ENCODE data around the gene MRPS27.

The MRPS27 gene

DNA sequence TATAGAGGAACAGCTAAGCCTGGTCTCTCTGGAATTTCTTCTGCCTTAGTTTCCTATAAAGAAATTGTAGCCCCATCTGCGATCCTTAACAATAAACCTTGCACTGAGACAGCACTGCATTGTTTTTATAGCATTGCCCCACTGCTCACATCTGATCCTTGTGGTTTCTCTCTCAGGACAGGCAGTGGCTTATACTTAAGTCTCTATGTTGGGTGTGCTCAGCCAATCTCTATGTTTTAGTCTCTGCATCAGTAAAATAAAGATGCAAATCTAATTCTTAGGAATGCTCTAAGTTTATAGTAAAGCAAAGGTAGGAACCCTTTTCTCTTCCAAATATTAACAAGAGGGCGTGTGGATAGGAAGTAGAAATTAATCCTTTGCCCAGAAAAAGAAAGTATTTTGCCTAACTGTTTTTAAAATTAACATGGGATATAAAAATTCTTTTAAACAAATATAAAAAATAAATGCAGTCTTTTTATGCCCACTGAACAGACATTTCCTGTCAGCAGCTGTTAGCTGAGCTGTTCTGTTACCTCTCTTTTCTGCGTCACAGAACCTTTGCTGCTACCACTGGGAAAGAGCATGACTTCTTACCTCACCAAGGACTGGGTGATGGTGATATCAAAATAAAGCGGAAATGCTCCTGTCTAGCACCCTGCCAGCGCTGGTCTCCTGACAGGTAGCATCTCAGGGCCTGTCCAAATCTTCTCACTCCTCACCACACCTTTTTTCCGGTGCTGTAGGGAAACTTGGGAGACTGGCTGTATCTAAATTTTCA is 29.5 kb downstream of the MRPS27 start:
- DNase-seq = no peak

DNA sequence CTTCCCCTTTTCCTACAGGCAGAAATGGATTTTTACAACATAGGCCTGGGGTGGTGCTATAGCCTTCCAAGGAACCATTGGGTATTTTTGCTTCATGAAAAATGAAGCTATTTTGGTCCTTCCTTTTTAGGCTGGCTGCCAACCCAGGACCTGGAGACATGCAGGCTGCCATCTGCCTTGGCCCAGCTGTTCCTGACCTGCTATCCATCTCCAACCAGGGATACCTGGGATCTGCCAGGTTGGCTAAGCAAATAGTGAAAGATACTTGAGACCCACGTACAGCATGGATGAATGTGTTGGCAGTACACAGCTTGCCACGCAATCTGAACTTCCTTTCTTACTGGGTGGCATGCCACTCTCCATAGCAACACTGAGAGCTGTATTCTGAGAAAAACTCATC is 31.1 kb downstream of the MRPS27 start:
- no peak for DNase-seq

DNA sequence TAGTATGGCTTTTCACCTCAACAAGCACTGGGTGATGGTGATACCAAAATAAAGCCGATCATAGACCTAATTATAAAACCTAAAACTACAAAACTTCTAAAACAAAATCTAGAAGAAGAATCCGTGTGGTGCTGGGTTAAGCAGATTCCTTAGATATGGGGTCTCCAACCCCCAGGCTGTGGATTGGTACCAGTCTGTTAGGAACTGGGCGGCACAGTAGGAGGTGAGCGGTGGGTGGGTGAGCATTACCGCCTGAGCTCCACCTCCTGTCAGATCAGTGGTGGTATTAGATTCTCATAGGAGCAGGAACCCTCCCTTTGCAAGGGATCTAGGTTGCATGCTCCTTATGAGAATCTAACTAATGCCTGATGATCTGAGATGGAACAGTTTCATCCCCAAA is 33.2 kb downstream of the MRPS27 start:
- no peak for DNase-seq

DNA sequence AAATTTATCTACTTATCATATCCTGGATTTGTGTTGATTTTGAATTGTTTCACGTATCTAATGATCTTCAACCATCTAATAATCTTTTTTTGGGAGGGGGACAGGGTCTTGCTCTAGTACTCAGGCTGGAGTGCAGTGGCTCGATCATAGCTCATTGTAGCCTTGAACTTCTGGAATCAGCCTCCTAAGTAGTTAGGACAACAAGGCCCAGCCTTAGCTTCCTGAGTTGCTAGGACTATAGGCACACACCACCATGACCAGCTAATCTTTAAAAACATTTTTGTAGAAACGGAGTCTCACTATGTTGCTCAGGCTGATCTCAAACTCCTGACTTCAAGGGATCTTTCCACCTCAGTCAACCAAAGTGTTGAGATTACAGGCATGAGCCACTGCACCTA is 34.6 kb downstream of the MRPS27 start:
- no peak for DNase-seq

DNA sequence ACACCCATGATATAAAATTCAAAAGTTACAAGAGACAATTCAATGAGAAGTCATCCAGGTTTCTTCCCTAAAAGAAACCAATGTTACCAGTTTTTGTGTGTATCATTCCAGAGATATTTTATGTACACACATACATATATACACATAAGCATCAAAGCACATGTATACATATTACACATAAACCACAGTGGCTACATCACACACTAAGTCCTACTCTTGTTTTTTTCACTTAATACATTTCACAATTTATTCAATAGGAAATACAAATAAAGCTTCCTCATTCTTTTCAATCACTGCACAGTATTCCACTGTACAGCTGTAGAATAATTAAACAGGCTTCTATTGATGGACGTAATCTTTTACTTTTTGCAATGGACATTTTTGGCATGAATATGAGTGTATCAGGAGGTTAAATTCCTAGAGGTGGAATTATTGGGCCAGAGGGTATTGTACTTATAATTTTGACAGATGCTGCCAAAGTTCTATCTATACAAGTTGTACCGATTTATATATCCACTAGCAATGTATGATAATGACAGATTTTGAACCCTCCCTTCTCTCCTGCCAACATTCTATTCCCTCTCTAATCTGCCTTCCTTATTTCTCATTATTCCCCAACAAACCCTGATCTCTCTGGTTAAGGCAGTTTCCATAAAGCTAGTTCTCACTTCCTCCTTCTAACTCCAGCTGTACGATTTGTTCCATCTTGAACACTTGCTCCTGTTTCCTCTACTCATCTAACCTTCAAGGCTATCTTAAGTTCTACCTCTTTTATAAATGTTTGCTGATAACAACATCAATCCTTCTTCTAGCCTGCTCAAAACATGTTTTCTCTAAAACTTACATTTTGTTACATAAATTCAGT is 35.2 kb downstream of the MRPS27 start:
- no peak for DNase-seq

DNA sequence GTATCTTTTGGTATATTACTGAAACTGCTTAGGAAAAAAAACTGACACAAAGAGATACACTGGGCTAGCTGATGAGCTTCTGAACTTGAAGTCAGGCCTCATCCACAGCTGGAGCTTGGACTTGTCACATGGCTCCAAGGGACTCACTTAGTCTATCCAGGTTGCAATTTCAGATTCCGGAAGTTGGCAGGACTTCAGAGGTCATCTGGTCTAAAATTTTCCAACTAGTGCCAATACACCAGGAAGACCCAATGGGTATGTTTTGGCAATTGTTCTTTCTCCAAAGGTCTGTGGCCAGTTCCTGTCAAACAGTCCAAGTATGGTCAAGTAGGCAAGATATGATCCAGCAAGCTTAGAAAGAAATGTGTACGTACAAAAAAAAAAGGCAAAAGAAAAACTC is 36.7 kb downstream of the MRPS27 start:
- DNase-seq = no peak

DNA sequence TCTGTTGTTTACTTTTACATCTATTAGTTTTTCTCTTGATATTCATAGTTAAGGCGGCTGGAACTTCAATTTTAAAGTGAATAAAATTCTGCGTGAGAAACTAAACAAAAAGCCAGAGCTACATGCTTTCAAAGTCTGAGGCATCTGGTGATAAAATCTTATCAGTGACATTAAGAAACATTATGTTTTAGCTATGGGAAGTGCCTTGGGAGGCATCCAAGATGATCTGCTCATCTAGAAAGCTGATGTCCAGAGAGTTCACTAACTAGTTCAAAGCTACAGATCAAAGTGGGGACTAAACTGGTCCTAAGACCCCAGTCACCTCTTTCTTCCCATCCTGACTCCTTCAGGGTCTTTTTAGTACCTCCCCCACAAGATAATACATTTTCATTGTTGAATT is 37.2 kb downstream of the MRPS27 start:
- no peak for DNase-seq

DNA sequence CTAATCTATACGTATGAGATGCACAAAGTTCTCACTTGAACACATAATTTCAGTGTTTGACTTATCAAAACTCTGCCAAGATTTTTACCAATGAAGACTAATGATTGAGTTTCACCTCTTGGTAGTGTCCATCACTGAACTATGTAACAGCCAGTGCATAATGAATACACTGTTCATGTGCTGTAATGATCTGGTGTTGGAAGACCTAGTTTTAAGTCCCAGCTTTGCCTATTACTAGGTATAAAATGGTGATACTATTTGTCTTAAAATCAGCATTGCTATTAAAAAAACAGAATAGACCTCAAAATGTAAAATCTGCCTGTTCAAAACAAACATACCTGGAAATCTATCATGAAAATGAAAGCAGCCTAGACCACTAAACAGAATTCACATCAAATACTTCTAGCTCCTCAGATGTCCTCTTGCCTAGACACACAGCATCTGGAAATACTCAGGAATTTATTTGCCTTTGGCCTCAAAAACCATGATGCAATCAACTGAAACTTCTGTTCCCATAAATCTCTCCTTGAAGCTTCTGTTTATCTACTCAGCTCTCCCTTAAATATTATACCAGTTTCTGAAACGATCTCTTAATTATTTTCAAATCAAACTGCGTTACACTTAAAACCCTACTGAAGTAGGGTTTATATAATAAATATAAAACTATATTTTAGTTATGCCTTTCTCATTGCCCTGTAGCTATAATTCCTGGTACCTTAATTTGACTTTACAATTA is 38.1 kb downstream of the MRPS27 start:
- no peak for DNase-seq

DNA sequence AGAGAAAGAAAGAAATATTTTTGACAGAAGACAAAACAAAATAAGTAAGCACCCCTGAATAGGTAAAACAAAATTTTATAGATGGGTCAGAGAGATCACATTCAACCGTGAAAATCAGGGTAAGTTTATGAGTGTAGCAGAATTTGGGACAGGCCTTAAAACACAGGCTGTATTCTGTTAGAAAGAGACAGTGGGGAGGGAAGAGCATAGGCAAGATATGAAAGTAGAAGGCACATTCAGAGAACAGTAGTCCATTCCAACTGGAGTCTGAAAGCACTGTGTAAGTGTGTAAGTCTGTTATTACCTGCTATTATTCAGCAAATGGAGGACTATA is 38.6 kb downstream of the MRPS27 start:
- DNase-seq = no peak

DNA sequence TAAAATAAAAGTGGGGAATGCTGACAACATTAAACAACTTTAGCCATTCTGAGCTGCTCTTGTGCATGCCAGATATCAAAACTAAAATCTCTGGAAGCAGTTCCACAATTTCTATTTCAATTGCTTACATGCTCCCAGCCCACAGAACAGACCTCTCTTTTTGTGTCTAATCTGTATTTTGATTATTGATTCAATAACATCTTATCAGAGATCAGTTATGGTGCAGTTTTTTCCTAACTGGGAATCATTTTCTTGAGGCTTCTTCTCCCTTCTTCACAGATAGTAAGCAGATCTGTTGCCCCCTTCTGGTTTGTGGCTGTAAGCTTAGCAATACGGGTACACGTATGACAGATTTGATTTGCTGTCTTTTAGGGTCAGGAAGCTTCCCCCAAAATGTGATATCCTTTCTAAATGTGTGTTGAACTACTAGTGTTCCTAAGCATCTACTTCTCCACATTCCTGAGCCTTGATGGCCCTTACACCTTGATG is 39.4 kb downstream of the MRPS27 start:
- DNase-seq = no peak

DNA sequence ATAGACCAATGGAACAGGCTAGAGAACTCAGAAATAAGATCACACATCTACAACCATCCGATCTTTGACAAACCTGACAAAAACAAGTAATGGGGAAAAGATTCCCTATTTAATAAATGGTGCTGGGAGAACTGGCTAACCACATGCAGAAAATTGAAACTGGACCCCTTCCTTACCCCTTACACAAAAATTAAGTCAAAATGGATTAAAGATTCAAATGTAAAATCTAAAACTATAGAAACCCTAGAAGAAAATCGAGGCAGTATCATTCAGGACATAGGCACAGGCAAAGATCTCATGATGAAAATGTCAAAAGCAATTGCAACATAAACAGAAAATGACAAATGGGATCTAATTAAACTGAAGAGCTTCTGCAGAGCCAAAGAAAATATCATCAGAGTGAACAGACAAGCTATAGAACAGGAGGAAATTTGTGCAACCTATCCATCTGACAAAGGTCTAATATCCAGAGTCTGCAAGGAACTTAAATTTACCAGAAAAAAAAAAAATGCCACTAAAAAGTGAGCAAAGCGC is 43.8 kb downstream of the MRPS27 start:
- DNase-seq = no peak

DNA sequence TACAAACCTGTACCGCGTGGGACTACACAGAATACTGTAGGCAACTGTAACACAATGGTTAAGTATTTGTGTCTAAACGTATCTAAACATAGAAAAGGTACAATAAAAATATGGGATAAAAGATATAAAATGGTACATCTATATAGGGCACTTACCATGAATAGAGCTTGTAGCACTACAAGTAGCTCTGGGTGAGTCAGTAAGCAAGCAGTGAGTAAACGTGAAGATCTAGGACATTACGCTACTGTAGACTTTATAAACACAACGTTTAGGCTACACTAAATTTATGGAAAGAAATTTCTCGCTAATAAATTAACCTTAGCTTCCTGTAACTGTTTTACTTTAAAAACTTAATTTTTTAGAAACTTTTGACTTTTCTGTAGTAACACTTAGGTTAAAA is 46.5 kb downstream of the MRPS27 start:
- DNase-seq = no peak

DNA sequence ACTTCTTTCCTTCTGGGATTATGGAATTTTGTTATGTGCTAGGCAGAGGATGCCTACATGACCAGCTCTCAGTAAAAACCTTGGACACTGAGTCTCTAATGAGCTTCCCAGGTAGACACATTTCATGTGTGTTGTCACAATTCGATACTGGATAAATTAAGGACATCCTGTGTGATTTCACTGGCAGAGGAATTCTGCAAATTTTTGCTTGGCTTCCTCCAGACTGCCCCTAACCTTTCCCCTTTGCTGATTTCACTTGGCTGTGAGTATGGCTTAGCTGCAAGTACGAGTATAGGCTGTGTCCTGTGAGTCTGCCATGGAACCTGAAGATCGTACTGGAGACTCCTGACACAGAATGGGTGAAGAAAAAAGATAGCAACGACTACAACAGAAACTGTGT is 47.6 kb downstream of the MRPS27 start:
- DNase-seq = no peak

DNA sequence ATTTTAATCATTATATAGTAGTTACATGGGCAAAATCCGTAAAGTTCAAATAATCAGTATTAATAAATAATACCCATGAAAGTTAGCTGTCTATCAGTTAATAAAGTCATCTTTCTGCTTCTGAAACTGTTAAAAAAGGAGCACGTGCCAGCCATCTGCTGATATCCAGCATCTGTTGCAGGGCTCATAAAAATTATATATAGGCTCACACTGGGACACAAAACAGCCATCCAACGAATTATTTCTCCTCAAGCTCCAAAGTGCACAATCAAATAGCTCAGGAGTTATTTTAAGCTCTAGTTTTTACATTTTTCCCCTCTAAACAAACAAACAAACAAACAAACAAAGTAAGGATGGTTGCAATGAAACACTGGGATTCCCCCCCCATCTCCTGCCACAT is 48.3 kb downstream of the MRPS27 start:
- no peak for DNase-seq

DNA sequence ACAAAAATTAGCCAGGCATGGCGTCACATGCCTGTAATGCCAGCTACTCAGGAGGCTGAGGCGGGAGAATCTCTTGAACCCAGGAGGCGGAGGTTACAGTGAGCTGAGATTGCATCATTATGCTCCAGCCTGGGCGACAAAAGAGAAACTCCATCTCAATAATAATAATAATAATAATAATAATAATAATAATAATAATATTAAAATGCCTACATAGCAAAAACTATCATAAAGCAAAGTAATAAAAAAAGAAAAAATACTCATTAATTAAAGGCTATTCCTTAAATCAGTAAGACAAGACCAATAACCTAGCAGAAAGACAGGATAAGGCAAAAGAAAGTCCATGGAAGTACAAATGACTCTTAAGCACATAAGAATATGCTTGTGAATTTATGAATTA is 50.0 kb downstream of the MRPS27 start:
- no peak for DNase-seq

DNA sequence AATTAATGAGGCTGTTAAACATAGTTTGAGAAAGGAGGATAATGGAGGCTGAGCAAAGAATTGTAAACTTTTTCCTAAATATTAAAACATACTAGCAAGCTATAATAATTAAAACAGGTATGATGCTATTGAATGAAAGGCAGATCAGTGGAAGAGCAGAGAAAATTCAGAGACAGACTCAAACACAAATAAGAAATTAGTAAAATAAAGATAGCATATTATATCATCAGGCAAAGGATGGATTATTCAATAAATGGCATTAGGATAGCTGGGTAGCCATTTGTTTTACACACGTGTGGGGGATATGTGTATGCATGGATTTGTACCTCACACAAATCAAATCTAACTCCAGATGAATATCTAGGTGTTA is 50.6 kb downstream of the MRPS27 start:
- DNase-seq = no peak

DNA sequence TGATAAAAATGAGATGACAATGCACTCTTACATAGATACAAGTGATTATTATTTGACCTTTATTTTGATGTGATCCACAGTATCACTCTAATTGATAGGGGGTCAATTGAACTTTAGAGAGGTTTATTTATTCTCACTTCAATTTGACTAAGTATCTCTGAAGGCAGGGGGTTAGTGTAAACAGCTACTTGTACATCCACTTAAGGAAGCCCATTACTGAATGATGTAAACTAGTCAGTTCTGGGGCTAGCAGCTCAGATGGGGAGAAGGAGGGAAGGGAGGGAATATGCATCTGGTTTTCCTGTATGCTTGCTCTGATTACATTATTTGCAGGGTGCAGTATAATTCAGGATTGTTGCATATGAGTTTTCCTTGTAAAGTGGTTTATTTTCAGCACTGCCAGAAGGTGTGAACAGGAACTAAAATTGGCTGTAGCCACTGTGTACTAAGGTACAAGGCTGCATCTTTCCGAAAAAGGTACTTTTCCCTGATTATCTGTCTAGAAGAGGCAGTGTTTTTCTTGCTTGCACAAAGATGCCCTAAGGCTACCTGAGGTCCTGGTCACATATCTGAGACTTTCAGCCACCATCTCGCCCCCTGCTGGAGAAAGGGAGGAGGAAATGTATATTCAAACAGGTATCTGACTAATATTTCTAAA is 51.2 kb downstream of the MRPS27 start:
- DNase-seq = peak in 4 of 5 donors; percentile 12 to 30 (median 18)

DNA sequence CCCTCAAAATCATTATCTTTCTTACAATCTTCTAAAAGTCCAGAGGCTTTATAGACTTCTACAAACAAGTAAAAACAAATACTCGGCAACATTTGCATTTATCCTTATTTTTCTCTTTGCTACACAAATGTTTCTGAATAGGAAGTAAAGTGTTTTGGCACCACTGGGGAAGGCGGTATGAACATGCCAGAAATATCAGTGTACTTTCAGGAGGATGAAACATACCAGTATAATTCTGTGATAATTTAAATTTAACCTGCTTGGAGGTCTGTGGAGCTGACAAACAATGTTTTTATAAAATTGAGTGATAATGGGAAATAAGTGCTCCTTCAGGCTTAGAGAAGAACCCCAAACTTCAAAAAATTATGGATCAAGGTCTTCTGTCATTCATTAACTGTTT is 51.8 kb downstream of the MRPS27 start:
- no peak for DNase-seq

DNA sequence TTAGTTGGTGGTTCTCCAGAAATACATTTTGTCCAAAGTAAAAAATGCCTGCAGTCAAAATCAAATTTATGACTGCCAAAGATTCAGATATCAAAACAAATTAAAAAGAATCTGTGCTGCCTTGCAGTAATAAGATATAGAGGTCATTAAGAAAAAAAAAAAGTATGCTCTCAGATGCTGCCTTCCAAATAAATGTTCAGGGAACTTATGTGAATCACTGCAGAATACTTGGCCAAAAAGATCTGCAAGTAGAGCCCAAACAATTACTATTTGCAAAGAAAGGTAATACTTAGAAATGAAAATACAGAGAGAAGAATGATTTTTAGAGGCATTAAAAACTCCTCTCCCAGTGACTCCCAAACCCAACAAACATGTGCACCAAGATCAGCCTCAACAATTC is 52.4 kb downstream of the MRPS27 start:
- DNase-seq = no peak

DNA sequence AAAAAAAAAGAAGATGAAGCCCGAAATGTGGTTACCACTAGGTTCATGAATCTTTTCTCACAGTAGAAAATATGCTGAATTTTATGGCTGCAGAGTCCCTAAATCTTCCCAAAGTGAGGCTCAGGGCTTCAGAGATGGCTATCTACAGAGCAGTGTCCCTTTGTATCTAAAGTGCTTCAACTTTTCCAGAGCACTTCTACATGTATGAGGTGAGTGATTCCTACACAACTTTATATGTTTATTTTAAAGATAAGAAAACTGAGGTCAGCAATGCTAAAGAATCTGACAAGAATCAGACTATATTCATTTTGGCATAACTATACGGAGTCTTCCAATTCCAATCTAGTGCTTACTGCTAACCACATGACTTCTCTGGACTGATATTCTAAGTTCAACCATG is 53.2 kb downstream of the MRPS27 start:
- DNase-seq = no peak

DNA sequence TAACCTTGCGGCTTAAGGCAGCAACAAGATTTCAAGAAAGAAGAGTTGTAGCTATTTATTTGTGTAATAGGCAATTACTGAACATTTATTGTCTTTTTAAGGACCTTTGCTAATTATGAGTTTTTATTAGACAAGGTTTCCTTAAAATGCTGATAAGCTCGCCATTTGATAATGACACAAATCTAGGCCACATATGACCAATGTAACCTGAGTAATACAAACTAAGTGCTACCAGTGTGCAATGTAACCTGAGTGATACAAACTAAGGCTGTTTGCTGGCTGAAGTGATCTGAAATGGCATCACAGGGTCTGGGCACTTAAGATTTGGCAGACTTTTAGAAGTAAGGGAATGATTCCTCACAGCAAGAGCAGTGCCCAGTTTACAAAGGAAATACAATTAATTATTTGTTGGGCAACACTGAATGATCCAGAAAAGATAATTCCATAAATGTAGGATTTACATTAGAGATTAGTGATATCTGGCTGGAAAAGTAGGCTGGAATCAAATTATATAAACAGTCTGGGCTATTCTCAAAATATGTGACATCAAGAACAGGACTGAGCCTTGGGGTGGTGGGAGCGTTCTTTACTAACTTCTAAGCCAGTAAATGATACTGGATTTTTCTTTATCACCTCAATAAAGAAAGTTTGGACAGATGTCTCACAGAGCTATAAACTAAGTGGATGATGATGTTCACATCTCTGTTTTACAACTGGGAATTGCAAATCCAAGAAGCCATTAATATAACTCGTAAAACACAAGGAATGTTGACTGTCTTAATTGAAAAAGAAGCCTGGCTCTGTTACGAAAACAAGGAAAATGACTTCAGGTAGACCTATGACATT is 54.8 kb downstream of the MRPS27 start:
- DNase-seq = no peak

DNA sequence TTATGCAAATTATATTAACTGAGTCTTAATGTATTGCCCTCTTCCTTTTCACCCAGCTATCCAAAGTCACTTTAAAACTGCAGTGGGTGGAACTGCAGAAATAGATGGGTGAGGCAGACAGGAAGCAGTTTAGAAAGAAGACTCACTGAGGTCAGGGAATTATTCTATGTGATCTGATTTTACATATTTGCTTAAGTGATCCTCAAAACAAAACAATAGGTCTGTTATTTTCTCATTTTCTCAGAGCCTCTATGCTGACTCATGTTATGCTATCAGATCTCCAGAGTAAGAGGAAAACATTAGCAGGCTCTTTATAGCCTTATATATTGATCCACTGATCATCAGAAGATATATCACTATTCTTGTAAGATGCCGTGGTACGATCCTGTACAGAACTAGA is 63.5 kb downstream of the MRPS27 start:
- DNase-seq = no peak

Data from T-helper 1 cell (primary cell).